Left forelimb (tissue), 1 donor: ENCODE results near the gene TOR1AIP2.

ENCODE experiments used
- DNase-seq: peaks from one replicate; pipeline ENCODE4 v3.0.0-alpha.2; 2018; ENCODE audit warnings: low spot score

The TOR1AIP2 gene

DNA sequence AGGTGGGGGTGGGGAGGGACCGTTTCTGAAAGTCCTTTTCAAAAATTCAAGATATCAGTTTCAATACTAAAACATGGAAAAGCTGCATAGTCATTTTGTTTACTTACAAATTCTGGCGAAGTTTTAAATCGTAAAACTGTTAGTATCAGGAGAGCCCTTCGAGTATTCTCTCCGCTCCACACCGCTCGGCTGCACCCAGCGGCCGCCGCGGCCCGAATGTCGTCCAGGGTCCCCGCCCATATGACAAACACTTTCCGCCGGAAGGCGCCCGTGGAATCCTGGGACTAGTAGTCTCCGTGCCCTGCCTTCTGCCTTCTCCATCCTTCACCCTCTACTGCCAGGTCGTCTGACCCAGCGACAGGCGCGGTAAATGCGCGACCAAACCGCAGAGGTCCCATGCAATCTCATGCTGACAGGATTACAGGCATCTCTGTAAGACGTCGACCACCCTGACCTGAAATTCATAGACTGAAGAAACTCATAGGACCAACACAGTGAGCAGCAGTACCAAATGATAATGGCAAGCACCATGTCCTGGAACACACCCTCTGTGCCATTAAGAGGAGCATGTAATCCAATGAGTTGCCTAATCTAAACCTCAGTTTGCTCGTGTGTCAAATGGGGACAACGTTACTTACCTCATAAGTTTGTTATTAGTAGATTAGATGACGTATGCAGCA, at the start of gene TOR1AIP2:
Gene TOR1AIP2, minus strand, starts transcription at position 218 of the 680 bp plus-strand sequence. CDS start 25,138 bp downstream, outside the sequence.
- peak; percentile 93 for DNase-seq

GRCh38 chr1:179926850-179927205, 49.2 kb upstream of the TOR1AIP2 start:
- DNase-seq = no peak

- DNase-seq = no peak
Observed at GRCh38 chr1:179925922-179926849, 48.6 kb upstream of the TOR1AIP2 start.

GRCh38 chr1:179925302-179925701, 47.7 kb upstream of the TOR1AIP2 start:
- DNase-seq = no peak

DNA sequence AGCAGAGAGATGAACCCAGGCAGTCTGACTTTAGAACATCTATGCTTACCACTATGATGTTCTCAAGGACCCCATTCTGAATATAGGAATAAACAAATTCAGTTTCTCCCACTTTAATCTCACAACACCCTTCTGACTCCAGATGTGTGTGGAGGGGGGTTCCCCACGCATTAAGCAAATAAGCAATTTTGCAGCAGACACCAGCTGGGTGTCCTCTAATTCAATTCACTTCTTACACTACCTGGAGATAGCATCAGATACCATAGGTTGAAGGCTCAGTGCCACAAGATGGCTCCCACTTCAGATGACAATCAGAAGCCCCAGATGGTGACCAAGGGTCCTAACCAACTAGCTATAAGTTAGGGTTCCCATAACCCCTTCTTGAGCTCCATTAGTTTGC, 46.7 kb upstream of the TOR1AIP2 start:
- no peak for DNase-seq

DNA sequence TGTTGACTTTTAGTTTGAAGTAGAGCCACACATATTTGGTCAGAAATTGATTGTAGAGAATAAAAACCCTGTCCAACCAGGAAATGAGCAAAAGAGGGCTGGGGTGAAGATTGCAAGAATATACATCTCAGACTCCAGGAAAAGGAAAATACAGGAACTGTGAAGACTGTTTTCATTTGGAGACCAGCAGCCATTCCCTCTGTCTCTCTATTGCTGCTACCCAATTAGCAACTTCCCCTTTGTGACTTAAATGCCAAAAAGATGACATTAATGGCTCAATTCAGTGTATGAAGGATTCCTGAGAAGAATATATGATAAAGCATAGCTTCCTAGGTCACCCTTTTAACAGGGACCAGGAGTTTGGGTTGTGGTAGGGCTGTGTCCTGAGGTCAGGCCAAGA, 45.4 kb upstream of the TOR1AIP2 start:
- DNase-seq = no peak

DNA sequence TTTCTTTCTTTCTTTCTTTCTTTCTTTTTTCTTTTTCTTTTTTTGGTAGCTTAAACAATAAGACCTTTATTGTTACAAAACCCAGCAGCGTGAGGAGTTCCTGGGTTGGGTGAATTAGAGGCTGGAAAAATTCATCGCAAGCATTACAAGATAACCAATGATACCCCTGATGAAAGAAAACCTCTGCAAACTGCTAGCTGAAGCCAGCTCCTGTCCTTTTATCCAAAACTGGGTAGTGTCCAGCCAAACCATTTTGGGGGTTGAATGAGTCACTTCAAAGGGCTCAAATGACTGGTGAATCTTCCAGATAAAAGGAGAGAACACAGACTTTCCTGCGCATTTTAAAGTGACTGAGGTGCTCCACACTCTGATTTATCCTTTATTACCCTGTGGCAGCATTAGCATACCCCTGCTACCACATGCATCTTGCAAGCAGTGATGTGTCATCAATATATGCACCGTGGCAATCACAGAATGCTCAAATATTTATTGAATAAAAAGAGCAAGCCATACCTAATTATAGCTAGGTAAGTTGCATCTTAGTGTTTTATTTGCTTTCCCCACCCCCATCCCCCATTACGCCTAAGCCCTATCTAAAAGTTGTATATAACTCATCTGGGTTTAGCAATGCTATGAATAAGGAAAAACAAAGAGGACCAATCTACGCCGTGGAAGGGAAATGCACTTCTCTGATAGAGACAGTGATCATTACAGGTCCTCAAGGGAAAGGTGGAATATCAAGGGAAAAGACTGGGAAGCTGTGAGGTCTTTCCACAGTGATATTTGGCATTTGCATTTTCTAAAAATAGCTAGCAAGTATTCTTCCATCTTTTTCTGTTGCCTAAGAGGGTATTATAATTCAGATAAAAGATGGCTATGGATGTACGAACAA, 44.6 kb upstream of the TOR1AIP2 start:
- no peak for DNase-seq

GRCh38 chr1:179921472-179921871, 43.9 kb upstream of the TOR1AIP2 start:
- no peak for DNase-seq

GRCh38 chr1:179917601-179918429, 40.2 kb upstream of the TOR1AIP2 start:
- no peak for DNase-seq

- no peak for DNase-seq
Observed at GRCh38 chr1:179911812-179912211, 34.2 kb upstream of the TOR1AIP2 start.

DNA sequence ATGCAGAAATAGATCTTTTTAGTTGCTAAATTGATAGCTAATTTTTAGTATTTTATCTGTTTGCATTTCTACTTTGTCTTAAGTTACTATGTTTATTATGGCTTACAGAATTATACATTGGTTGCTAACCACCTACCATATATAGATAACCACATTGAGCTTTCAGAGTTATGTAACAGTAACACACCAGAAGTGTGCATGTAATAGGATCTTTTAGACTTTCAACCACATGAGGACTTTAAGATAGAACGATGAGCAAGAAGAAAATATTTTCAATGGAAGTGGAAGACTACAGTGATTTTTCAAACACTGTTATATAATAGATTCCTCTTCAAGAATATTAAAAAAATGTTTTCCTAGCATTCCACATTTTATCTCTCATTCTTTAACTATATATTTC, 33.3 kb upstream of the TOR1AIP2 start:
- no peak for DNase-seq

GRCh38 chr1:179889589-179889988, 12.0 kb upstream of the TOR1AIP2 start:
- no peak for DNase-seq

GRCh38 chr1:179888071-179888470, 10.5 kb upstream of the TOR1AIP2 start:
- no peak for DNase-seq

GRCh38 chr1:179883745-179884138, 6.1 kb upstream of the TOR1AIP2 start:
- DNase-seq = no peak

DNA sequence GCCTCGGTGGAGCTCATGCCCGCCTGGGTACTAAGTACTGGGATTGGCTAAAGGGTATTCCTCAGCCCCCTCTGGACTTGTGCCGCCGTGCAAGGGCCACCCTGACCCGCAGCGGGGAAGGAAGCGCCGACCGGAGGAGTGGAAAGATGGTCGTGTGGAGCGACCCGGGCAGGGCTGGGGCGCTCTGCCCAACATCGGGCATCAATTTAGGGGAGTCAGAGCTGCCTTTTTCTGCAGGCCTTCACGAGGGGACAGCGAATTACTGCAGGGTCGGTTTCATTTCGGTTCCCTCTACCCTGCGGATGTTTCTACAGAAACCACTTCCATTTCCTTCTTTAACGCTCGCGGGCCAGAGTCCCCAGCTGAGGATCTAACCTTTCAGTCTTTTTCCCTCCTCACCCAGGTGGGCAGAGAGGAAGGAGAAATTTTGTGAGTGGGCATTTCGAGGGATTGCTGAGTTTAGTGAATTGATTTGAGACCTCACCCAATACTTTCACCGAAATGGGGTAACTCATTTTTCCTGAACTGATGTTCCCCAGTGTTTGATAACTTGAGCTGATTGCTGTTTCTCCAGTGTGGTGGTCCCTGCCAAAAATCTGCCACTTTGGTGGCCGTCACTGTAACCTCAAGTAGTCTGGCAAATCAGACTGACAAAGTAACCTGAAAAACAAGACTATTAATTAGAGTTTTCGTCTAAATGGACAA, 5.6 kb upstream of the TOR1AIP2 start:
- DNase-seq = no peak

GRCh38 chr1:179882253-179883039, 4.8 kb upstream of the TOR1AIP2 start, which contains the start of gene TOR1AIP1:
Gene TOR1AIP1, plus strand, starts transcription at chr1:179882285. Its CDS starts 218 bp downstream, at chr1:179882503.
- DNase-seq = peak; percentile 98

GRCh38 chr1:179881642-179882252, 4.1 kb upstream of the TOR1AIP2 start:
- no peak for DNase-seq

DNA sequence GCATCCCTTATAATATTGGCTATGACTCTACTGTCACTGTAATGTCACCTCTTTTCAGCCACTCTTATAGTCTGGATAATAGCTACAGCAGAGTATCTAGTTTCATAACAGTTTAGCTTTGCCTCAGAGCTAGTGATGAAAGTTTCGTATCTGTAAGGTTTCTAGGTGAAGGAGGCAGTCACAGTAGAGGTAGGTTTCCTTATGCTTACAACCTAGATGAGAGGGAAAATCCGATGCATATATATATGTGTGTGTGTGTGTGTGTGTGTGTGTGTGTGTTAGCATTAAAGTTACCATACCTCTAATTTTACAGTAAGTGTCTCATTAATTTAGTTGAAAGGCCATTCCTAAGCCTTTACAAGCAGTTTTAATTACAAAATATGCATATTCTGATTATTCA, 2.2 kb upstream of the TOR1AIP2 start:
- DNase-seq = no peak

- no peak for DNase-seq
Observed at GRCh38 chr1:179876300-179876715, 1.3 kb downstream of the TOR1AIP2 start.
